Activated CD8-positive, alpha-beta T cell treated with anti-CD3 and anti-CD28 coated beads for 36 hours (primary cell): ENCODE data around the gene LCT. TPM values are rescaled to one million over a fixed set of nuclear protein-coding genes. Genes with fewer than 3 reads are reported as not detected.
"Not testable (repeated sequence)": the region's sequence is repeated elsewhere in the genome, so short reads cannot be mapped to it uniquely, and the experiment has no call there.

Experiments
- ATAC-seq: fragments of 200-7000 bp; cut with Tn5 transposase; one replicate; pipeline ENCODE4 v1.10.0; 2021; ENCODE audit warnings: mild to moderate bottlenecking, moderate library complexity
- CTCF ChIA-PET: fragments of 350-600 bp; sonication (Branson Sonifier 250); formaldehyde crosslinking; loops from one replicate; lab custom pipeline; 2021; ENCODE audit warnings: antibody characterized with exemption; lab: Charles Lee
- POLR2A ChIA-PET: fragments of 350-600 bp; sonication (Branson Sonifier 250); formaldehyde crosslinking; loops from one replicate; lab custom pipeline; 2021; ENCODE audit warnings: antibody characterized with exemption; lab: Charles Lee
- DNase-seq: peaks from one replicate; pipeline ENCODE4 v3.0.0-alpha.2; 2020
- H3K27ac Mint-ChIP-seq: one replicate; pipeline ENCODE4 v1.8.0; 2021; ENCODE audit warnings: mild to moderate bottlenecking, mixed read lengths
- H3K27me3 Mint-ChIP-seq: one replicate; pipeline ENCODE4 v1.8.0; 2021; ENCODE audit warnings: mixed read lengths
- H3K36me3 Mint-ChIP-seq: one replicate; pipeline ENCODE4 v1.8.0; 2021; ENCODE audit warnings: low read depth, mixed read lengths
- H3K4me1 Mint-ChIP-seq: one replicate; pipeline ENCODE4 v1.8.0; 2021; ENCODE audit warnings: low read depth, mixed read lengths
- H3K4me3 Mint-ChIP-seq: one replicate; pipeline ENCODE4 v1.8.0; 2021; ENCODE audit warnings: mild to moderate bottlenecking, moderate library complexity, mixed read lengths
- H3K9me3 Mint-ChIP-seq: one replicate; pipeline ENCODE4 v1.8.0; 2021; ENCODE audit warnings: mixed read lengths
- CTCF ChIP-seq: fragments of 200-600 bp; IDR thresholded peaks from one replicate; pipeline ENCODE4 v1.8.0; 2022; ENCODE audit warnings: antibody characterized with exemption, mild to moderate bottlenecking
- intact Hi-C: fragments of 100-400 bp; cut with micrococcal nuclease; formaldehyde crosslinking; loops from one replicate; pipeline ENCODE4 v1.10.0; 2022
- total RNA-seq, 2 experiments: library from RNA; stranded (reverse); gene quantifications; one replicate each; pipeline ENCODE4 v1.2.3, GENCODE V29; 2021

Gene LCT
- total RNA-seq: under 1 TPM; 0.11 to 0.29 TPM

DNA sequence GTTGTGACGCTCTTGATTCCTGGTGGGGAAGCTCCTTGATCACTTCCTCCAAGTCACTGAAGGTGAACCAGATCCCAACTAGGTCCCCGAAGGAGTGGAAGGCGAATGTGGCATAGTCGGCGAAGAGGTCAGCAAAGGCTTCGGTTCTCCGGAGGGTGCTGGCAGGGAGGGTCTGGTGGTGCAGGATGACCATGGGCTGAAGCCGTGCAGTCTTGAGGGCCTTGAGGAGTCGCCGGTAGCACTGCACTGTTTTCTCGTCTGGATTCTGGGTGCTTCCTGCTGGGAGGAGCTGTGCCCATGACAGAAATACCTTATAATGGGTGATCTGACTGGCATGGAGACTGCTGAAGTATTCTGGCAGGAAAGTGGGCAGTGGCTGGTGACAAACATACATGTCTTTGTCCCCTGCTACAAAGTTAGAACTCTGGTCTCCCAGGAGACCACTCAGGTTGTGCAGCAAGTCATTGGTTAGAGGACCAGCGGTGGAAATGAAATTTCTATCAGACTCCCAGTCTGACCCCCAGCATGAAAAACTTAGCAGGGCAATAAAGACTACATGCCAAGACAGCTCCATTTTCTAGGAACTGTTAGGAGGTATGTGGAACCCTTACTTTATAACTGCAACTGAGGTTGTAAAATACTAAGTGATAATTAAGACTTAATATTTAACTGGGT, at the start of gene LCT:
LCT (minus strand) TSS at position 589 of the 675 bp plus-strand sequence; CDS start at position 574, 15 bp downstream.
- H3K9me3 Mint-ChIP-seq: no peaks in the 10 kb centered on the region
- H3K36me3 Mint-ChIP-seq: peaks cover 18% of the 10 kb centered on the region
- H3K27me3 Mint-ChIP-seq: no peaks in the 10 kb centered on the region
- H3K4me3 Mint-ChIP-seq: no peak within 1 kb of the TSS
- intact Hi-C loops: no loop called here
- DNase-seq (no peak), ATAC-seq (no peak)
- H3K4me1 Mint-ChIP-seq: peaks cover 27% of the 10 kb centered on the region
- ChIA-PET CTCF (no interaction called here), POLR2A (interaction anchor here (0.7 to 1.8 kb wide), 4 partner anchors 38 to 94 kb away, joined by 3 to 10 read pairs (median 3); partner anchors contain the start of gene MCM6)
- H3K27ac Mint-ChIP-seq: no peak within 1 kb of the TSS
- TF ChIP-seq CTCF: no peak

- ChIA-PET POLR2A (interaction anchor here (0.8 kb wide), 1 partner anchor 10 kb away, joined by 3 read pairs; no protein-coding TSS in a partner anchor), CTCF (interaction anchor here (0.9 kb wide), 1 partner anchor 88 kb away, joined by 3 read pairs; no protein-coding TSS in a partner anchor)
- Mint-ChIP-seq H3K4me1 (peaks cover 4% of the 10 kb centered on the region), H3K36me3 (no peaks in the 10 kb centered on the region), H3K4me3 (no peak overlapping the region), H3K27ac (no peak overlapping the region), H3K27me3 (peaks cover 3% of the 10 kb centered on the region), H3K9me3 (peaks cover 8% of the 10 kb centered on the region)
- ATAC-seq: no peak
- intact Hi-C loops: no loop called here
- no peak for DNase-seq
- TF ChIP-seq CTCF: no peak
Observed at GRCh38 chr2:135885709-135886108, 48.7 kb upstream of the LCT start.

GRCh38 chr2:135882415-135882814, 45.4 kb upstream of the LCT start:
- ChIA-PET CTCF (interaction anchor here (1.1 to 1.6 kb wide), 3 partner anchors 32 to 502 kb away, joined by 3 to 8 read pairs (median 3); no protein-coding TSS in a partner anchor), POLR2A (interaction anchor here (1.3 kb wide), 1 partner anchor 12 kb away, joined by 5 read pairs; no protein-coding TSS in a partner anchor)
- DNase-seq (no peak), ATAC-seq (peak; percentile 47)
- peaks cover 3% of the 10 kb centered on the region for H3K4me1 Mint-ChIP-seq
- intact Hi-C loops: no loop called here
- no peaks in the 10 kb centered on the region for H3K9me3 Mint-ChIP-seq
- no peak overlapping the region for H3K27ac Mint-ChIP-seq
- TF ChIP-seq CTCF: no peak
- peaks cover 3% of the 10 kb centered on the region for H3K27me3 Mint-ChIP-seq
- no peaks in the 10 kb centered on the region for H3K36me3 Mint-ChIP-seq
- H3K4me3 Mint-ChIP-seq: no peak overlapping the region

DNA sequence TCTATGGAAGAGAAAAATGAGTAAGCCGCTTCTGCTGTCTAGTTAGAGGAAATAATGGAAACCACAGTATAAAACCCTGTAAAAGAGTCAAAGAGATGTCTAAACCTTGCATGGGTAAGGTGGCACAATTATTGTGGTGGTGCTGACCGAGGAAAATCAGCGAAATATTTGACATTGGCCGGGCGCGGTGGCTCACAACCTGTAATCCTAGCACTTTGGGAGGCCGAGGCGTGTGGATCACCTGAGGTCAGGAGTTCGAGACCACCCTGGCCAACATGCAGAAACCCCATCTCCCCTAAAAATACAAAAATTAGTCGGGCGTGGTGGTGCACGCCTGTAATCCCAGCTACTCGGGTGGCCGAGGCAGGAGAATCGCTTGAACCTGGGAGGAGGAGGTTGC, 39.8 kb upstream of the LCT start:
- H3K4me3 Mint-ChIP-seq: peak overlapping the region; percentile 82
- H3K27ac Mint-ChIP-seq: peak overlapping the region; percentile 98
- DNase-seq: peak; percentile 15
- H3K27me3 Mint-ChIP-seq, ATAC-seq, intact Hi-C loops, H3K9me3 Mint-ChIP-seq: not testable (repeated sequence)
- peaks cover 38% of the 10 kb centered on the region for H3K36me3 Mint-ChIP-seq
- H3K4me1 Mint-ChIP-seq: peaks cover 32% of the 10 kb centered on the region
- ChIA-PET CTCF (interaction anchor here (0.6 to 1.9 kb wide), 2 partner anchors 79 to 507 kb away, joined by 3 to 6 read pairs; no protein-coding TSS in a partner anchor), POLR2A (interaction anchor here (0.6 to 2.4 kb wide), 8 partner anchors 16 to 889 kb away, joined by 3 to 15 read pairs (median 3); partner anchors contain the start of gene LCT)

DNA sequence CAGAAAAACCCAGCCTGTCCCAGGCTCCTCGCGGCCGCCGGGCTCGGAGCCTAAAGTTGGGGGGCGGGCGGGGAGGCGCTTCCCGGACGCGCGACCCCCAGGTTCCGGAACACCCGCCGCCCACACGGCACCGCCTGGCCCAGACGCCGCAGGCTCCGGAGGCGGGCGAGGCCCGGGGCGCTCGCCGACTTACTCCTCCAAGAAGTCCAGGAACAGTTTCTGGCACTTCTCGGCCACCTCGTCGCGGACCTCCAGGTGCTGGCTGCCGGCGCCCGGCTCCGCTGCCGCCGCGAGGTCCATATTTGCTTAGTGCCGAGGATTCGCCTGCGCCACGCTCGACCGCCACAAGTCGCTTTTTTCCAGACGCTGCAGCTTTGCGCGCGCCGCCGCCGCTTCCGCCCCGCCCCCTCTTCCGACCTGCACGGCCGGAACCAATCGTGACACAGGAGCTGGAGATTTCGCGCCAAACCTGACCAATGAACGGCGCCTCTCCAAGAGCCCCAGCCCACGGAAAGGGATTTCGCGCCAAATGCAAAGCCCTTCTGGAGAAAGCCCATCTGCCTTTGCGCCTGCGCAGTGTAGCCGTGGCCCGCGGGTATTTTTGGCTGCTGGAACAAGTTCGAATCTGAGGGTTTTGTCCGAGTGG, 39.2 kb upstream of the LCT start, which contains the start of gene MCM6:
MCM6 (minus strand) TSS at position 378 of the 646 bp plus-strand sequence; CDS start at position 300, 78 bp downstream.
- Mint-ChIP-seq H3K27ac (peak within 1 kb of the TSS; percentile 99), H3K27me3 (no peaks in the 10 kb centered on the region), H3K4me3 (peak within 1 kb of the TSS; percentile 82), H3K4me1 (peaks cover 37% of the 10 kb centered on the region), H3K36me3 (peaks cover 44% of the 10 kb centered on the region), H3K9me3 (no peaks in the 10 kb centered on the region)
- DNase-seq (peak; percentile 100), ATAC-seq (peak; percentile 91)
- intact Hi-C loops: no loop called here
- POLR2A ChIA-PET: interaction anchor here (0.6 to 2.4 kb wide), 25 partner anchors 10 to 487 kb away, joined by 3 to 15 read pairs (median 4); partner anchors contain the start of gene LCT
- CTCF ChIA-PET: interaction anchor here (0.6 to 1.9 kb wide), 3 partner anchors 78 to 508 kb away, joined by 3 to 6 read pairs (median 4); no protein-coding TSS in a partner anchor
- no peak for TF ChIP-seq CTCF
